Measurements from ENCODE around the gene PRR3.

DNA sequence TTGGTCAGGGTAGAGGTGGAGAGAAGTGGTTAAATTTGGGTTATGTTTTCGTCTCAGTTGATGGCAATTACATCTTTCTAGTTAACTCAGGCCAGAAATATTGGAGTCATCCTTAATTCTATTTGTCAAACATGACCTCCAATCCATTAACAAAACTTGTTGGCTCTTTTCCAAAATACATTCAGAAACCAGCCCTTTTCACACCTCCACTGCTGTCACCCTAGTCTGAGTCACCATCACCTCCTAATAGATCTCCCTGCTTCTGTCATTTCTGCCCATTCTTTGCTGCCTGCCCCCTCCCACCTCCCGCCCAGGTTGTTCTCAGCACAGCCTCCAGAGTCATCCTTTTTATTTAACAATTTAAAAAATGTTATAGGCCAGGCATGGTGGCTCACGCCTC is 11.2 kb downstream of the PRR3 start:
- TF ChIP-seq POLR2A (IDR thresholded peaks at IDR 0.05; ENCODE audit: low read length) (no peak), GATA1 (IDR thresholded peaks at IDR 0.05; ENCODE audit: low read depth, low read length) (no peak)

Data from erythroblast (primary cell).